ENCODE results near the gene JMJD1C. TPM values are rescaled to one million over a fixed set of nuclear protein-coding genes. Genes with fewer than 3 reads are reported as not detected.

JMJD1C gene
- polyA plus RNA-seq, 2 of the 4 experiments (the other 2 are of a cell fraction): 15.9 to 47.2 TPM

DNA sequence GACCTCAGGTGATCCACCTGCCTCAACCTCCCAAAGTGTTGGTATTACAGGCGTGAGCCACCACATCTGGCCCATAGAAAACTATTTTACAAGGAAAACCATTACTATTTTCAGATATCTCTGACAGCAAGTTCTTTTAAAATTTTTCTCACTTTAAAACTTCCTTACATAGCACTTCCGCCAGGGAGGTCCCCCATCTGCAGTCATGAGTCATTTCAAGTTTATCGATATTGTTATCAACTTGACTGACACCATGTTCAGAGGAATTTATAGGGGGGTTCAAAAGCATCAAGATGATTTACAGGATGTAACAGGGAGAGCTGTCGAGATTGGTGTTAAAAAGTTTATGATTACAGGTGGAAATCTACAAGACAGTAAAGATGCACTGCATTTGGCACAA lies 243.8 kb downstream of the JMJD1C start:
- Histone ChIP-seq H3K4me3 (no peak overlapping the region), H3K4me1 (peaks cover 9% of the 10 kb centered on the region; the same call in 2 of the 3 replicates), H3K9me3 (no peaks in the 10 kb centered on the region), H3K27ac (no peak overlapping the region), H3K4me2 (no peak overlapping the region)
- WGBS (ENCODE audit: missing lambda C conversion rate): 89% methylated on average over 4 of the region's 4 CpGs
- ATAC-seq (no peak), FAIRE-seq (no peak), DNase-seq (ENCODE audit: low read depth in 1 of 2, low spot score in 1 of 2) (no peak)
- ChIA-PET CTCF (interaction anchor here (1.2 kb wide), 1 partner anchor 187 kb away, joined by 3 read pairs; no protein-coding TSS in a partner anchor), POLR2A (no interaction called here)
- TF ChIP-seq RCOR1 (IDR thresholded peaks at IDR 0.05; ENCODE audit: low read depth, low read length) (no peak), FOXS1 (CRISPR knock-in tag; IDR thresholded peaks at IDR 0.05) (no peak), EHMT2 (IDR thresholded peaks at IDR 0.05; ENCODE audit: low read depth) (no peak), BHLHE40 (IDR thresholded peaks at IDR 0.05; ENCODE audit: low read depth, low read length) (no peak), NPAS2 (CRISPR knock-in tag; IDR thresholded peaks at IDR 0.05; ENCODE audit: borderline replicate concordance) (no peak), RARB (CRISPR knock-in tag; IDR thresholded peaks at IDR 0.05) (no peak), HOXB5 (CRISPR knock-in tag; IDR thresholded peaks at IDR 0.05) (no peak), ZC3H11A (IDR thresholded peaks at IDR 0.05) (no peak), ESRRA (IDR thresholded peaks at IDR 0.05; ENCODE audit: borderline replicate concordance, low read length) (no peak)
- TF ChIP-seq, protein P1, sequence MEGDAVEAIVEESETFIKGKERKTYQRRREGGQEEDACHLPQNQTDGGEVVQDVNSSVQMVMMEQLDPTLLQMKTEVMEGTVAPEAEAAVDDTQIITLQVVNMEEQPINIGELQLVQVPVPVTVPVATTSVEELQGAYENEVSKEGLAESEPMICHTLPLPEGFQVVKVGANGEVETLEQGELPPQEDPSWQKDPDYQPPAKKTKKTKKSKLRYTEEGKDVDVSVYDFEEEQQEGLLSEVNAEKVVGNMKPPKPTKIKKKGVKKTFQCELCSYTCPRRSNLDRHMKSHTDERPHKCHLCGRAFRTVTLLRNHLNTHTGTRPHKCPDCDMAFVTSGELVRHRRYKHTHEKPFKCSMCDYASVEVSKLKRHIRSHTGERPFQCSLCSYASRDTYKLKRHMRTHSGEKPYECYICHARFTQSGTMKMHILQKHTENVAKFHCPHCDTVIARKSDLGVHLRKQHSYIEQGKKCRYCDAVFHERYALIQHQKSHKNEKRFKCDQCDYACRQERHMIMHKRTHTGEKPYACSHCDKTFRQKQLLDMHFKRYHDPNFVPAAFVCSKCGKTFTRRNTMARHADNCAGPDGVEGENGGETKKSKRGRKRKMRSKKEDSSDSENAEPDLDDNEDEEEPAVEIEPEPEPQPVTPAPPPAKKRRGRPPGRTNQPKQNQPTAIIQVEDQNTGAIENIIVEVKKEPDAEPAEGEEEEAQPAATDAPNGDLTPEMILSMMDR (IDR thresholded peaks at IDR 0.05): no peak

DNA sequence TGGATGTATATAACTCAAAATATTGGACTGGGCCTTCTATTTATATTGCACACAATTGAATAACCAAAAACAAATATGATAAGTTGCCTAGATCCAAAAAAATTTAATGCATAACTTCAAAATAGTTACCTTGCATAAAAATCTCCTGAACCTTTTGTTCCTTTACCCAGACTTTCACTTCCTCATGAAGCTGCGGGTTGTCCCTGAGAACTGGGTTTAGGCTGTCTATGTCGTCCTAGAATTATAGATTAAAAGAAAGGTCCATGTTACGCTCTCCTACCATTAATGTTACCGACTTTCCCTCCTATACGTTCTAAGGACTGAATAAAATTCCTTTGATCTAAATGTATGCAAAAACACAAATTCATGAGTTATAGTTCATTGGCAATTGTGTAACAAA lies 246.0 kb downstream of the JMJD1C start:
- ChIA-PET POLR2A (no interaction called here), CTCF (interaction anchor here (1.3 kb wide), 1 partner anchor 17 kb away, joined by 4 read pairs; no protein-coding TSS in a partner anchor)
- TF ChIP-seq CHD4 (IDR thresholded peaks at IDR 0.05; ENCODE audit: borderline replicate concordance) (no peak), HOXA7 (CRISPR knock-in tag; IDR thresholded peaks at IDR 0.05) (no peak)
- ATAC-seq (no peak), DNase-seq (ENCODE audit: low read depth in 1 of 2, low spot score in 1 of 2) (no peak), FAIRE-seq (no peak)
- Histone ChIP-seq H3K4me1 (peaks cover 12% of the 10 kb centered on the region; the same call in 2 of the 3 replicates), H3K4me2 (no peak overlapping the region), H3K27ac (no peak overlapping the region), H3K9me3 (no peaks in the 10 kb centered on the region), H3K4me3 (no peak overlapping the region)
- WGBS (ENCODE audit: missing lambda C conversion rate): 92% methylated on average over 5 of the region's 5 CpGs

DNA sequence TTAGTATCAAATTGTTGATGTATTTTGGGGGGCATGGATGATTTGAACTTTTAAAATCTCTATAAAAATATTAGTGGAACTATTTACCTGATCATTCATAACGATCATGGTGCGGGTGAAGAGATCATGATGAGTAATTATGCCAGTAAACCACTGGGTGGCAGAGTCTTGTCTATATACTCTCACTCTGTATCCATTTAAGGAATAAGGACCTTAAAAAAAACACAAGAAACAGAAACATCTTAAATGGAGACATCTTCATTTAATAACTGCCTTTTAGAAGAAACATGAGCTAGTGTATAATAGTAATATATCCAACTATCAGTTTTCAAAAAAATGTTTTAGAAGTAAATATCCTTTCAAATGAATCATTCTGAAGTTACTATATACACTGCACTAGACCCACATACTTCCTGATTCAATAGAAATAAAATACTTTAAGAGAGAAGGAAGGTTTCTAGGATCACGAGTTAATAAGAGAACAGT lies 248.6 kb downstream of the JMJD1C start:
- no peak overlapping the region for H3K4me3 ChIP-seq
- ATAC-seq: peak; percentile 85 to 94
- POLR2A ChIA-PET: no interaction called here
- CTCF ChIA-PET: interaction anchor here (0.6 to 5.3 kb wide), 26 partner anchors 8 to 532 kb away, joined by 3 to 39 read pairs (median 4); no protein-coding TSS in a partner anchor
- no peak overlapping the region for H3K27ac ChIP-seq
- peak; percentile 39 to 61 for DNase-seq (ENCODE audit: low read depth in 1 of 2, low spot score in 1 of 2)
- FAIRE-seq: no peak
- 2% methylated on average over 3 of the region's 3 CpGs for WGBS (ENCODE audit: missing lambda C conversion rate)
- TF ChIP-seq, protein P2, sequence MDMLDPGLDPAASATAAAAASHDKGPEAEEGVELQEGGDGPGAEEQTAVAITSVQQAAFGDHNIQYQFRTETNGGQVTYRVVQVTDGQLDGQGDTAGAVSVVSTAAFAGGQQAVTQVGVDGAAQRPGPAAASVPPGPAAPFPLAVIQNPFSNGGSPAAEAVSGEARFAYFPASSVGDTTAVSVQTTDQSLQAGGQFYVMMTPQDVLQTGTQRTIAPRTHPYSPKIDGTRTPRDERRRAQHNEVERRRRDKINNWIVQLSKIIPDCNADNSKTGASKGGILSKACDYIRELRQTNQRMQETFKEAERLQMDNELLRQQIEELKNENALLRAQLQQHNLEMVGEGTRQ (IDR thresholded peaks at IDR 0.05): no peak
- TF ChIP-seq, protein P1 (IDR thresholded peaks at IDR 0.05): peak; percentile 88
- TF ChIP-seq JUN (IDR thresholded peaks at IDR 0.05): no peak
- TF ChIP-seq RAD21 (conservative IDR thresholded peaks at IDR 0.05 in 1 of 2, IDR thresholded peaks at IDR 0.05 in 1 of 2): peak; percentile 72 to 80
- peak; percentile 87 for TF ChIP-seq SMC3 (IDR thresholded peaks at IDR 0.05)
- H3K4me1 ChIP-seq: peaks cover 12% of the 10 kb centered on the region; the same call in 2 of the 3 replicates
- peak overlapping the region; percentile 28; the same call in 2 of the 3 replicates for H3K4me2 ChIP-seq
- H3K9me3 ChIP-seq: no peaks in the 10 kb centered on the region
